HG02759 (cell line): ENCODE data around the gene SNRK.

Experiments
- ATAC-seq: cut with Tn5 transposase; IDR thresholded peaks from one replicate; pipeline ENCODE4 v1.9.1; 2021; ENCODE audit warnings: mild to moderate bottlenecking, moderate library complexity; ENCODE audit not compliant: unreplicated experiment

SNRK gene, protein sequence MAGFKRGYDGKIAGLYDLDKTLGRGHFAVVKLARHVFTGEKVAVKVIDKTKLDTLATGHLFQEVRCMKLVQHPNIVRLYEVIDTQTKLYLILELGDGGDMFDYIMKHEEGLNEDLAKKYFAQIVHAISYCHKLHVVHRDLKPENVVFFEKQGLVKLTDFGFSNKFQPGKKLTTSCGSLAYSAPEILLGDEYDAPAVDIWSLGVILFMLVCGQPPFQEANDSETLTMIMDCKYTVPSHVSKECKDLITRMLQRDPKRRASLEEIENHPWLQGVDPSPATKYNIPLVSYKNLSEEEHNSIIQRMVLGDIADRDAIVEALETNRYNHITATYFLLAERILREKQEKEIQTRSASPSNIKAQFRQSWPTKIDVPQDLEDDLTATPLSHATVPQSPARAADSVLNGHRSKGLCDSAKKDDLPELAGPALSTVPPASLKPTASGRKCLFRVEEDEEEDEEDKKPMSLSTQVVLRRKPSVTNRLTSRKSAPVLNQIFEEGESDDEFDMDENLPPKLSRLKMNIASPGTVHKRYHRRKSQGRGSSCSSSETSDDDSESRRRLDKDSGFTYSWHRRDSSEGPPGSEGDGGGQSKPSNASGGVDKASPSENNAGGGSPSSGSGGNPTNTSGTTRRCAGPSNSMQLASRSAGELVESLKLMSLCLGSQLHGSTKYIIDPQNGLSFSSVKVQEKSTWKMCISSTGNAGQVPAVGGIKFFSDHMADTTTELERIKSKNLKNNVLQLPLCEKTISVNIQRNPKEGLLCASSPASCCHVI

GRCh38 chr3:43286115-43286840 lies at the start of gene SNRK:
TSS of gene SNRK (plus strand) at chr3:43286540. CDS start at chr3:43303204, 16,664 bp downstream.
- ATAC-seq = peak; percentile 92

DNA sequence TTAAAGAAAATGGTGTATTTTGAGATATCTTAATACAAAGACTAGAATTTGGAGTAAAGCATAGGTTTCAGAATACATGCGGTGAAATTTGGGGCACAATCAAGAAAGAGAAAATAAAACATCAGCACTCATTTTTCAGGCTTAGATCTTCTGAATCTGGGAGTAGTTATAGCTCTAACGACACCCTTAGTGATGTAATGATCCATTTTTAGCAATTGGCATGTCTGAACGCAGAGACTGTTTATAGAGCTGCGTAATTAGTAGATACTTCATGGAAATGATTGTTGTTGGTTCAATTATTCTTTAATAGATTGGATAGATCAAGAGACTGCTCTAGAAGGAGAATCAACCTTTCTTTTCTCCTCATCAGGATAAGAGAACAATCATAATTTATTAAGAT lies 47.5 kb upstream of the SNRK start:
- no peak for ATAC-seq

- ATAC-seq = no peak
These were observed 46.6 kb upstream of the SNRK start for GRCh38 chr3:43239755-43240154.

DNA sequence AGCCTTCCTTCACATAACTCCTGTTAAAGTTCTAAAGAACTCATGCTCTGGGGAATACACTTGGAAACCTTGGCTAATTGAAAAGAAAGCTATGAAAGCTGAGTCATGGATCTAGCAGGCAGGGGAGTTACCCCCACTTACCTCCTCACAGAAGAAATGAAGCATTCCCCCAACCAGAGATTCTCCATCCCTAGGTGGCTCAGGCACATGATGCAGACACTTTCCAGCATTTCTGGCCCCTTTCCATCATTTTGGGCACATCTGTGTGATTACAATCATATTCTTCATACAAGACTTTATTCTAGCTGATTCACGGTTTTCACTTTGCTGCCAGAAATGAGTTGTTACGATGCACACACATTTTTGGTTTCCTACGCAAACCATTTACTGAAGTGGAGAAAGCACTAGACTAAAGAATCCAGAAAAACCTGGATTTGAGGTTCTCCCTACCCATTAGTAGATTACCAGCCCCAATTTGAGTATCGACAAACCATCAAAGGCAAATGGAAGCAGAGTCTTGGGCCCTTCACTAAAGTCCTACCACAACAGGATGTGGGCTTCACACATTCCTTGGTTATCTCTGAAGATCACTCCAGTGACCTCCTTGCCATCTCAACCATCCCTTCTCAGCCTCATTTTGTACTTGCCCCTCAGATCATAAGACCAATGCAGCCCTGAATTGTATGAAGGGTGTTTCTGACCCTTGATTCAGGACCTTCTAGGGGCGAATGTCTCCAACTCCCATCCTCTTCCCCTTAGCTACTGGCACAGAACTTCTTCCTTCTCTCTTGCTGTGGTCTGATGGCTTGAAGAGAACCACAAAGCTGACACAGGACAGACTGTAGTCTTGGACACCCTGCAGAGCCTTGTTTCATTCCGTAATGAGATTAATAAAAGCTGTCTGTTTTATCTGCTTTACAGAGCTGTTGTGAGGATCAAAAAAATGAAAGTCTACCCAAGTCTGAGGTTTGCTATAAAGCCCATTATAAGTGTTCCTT lies 42.5 kb upstream of the SNRK start:
- ATAC-seq = no peak

DNA sequence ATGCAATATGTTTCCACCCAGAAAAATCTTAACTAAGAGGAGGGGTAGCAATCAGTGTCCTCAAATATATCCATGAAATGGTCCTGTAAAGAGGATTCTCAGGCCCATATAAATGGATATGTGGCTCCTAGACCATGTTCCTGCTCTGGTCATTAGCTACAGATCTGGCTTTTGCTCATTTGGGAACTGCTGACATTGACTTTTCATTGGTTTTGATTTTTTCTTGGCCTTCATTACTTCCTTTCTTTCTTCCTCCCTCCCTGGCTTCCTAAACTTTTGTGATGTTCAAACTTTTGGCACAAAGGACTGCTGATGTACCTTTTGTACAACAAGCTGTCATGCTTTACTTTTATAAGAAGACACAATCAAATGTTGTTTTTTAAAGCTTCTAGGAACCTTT lies 41.6 kb upstream of the SNRK start:
- ATAC-seq = no peak

DNA sequence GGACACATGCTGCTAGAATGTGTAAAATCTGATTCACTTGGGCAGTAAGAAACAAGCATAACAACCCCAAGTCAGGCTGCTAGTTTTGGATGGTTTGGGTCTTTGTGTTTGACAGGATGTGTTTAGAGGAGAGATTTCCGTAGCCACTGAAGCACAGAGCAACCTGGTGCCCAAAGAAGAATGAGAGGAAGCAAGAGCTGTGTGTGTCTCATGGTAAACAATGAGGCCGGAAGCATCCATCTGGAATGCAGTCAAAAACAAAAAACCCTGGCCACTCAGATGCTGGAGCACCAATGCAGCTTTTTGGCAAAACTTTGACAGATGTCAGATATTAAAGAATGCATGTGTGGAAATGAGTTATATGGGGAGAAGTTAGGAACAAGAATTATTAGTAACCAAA lies 39.4 kb upstream of the SNRK start:
- ATAC-seq = no peak

DNA sequence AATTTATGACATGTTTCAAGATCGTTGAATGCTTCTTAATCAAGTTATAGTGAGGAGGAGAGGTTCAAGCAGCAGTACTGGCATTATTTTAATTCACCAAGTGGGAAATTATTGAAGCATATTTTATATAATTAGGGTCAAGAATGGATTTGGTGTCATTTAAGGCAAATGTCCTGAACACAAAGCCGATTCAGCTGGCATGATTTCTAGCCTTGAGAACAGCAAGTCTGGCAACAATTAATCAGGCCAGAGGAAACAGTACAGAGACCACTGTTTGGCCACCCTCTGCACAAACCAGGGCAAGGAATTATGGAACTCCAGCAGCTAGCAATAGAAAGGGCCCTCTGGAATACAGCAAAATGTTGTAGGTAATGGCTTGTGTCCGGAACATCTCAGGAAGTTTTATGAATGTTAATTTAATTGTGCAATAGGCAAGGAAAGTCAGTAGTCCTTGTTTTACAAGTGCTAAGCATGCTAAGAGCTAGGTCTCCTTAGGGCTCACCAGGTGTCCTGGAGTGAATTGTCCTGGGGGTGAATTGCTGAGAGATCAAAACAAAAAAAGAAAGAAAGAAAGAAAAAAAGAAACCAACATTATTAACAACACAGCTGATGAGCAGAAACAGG lies 38.7 kb upstream of the SNRK start:
- ATAC-seq = no peak

GRCh38 chr3:43248185-43248583 lies 38.2 kb upstream of the SNRK start:
- ATAC-seq = no peak

DNA sequence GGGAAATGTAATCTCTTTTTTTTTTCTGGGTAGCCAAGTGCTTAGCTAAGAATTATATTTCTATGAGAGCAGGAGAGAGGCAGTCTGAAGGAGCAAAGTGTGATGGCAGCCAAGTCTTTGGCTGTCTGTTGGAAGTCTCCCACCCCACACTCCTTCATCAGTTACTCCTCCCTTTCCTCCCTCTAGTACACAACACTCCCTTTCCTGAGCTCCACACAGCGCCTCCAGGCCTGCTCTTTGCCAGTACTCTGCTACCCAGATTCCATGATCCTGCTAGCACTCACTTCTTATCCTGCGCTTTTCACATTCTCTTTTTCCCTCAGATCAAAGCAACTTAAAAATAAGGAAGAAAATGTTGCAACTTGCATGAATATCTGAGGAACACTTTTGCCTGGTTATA lies 37.4 kb upstream of the SNRK start:
- ATAC-seq = no peak

DNA sequence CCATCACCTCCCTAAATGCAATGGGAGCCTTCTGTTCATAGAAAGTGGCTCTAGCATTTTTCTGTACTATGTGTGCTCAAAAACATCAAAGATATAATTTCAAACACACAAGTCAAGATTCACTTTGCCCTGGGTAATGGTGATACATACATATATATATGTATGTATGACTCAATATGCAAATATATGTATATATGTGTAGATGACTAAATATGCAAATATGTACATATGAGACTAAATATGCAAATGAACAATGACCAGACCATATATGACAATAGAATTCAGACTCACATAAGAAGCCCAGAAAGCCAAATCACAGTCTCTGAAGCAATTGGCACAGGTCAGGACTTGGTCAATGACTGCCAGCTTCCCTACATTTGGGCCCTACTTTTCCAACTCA lies 36.9 kb upstream of the SNRK start:
- no peak for ATAC-seq

DNA sequence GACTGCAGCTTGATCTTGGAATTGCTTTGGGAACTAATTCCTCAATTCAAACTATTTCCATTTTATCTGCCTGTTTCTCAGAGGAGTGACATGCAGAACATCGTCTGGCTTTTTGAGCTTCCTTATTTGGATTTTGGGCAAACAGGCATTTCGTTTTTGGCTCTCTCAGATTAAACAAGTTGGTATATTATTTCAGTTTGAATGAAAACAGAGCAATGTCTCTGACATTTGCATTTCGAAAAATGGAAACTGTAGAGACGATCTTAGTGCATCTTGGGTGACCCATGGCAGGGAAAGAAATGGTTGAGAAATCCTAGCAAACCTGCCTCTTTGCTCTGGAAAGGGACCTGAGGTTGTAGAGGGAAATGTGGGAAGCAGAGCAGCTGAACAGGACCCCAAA lies 33.0 kb upstream of the SNRK start:
- no peak for ATAC-seq

DNA sequence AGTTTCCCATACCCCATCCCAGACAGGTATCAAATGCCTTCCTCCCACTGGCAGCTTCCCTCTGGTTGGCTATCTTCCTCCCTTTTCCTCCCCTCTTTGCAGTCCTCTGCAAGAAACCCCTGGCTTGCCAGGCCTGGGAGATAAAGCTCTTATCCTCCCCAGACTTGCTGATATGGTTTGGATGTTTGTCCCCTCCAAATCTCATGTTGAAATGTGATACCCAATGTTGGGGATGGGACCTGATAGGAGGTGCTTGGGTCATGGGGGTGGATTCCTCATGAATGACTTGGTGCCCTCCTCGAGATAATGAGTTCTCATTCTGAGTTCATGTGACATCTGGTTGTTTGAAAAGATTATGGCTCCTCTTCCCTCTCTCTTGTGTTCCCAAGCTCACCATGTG lies 32.2 kb upstream of the SNRK start:
- no peak for ATAC-seq

GRCh38 chr3:43255662-43256061 lies 30.7 kb upstream of the SNRK start:
- no peak for ATAC-seq

DNA sequence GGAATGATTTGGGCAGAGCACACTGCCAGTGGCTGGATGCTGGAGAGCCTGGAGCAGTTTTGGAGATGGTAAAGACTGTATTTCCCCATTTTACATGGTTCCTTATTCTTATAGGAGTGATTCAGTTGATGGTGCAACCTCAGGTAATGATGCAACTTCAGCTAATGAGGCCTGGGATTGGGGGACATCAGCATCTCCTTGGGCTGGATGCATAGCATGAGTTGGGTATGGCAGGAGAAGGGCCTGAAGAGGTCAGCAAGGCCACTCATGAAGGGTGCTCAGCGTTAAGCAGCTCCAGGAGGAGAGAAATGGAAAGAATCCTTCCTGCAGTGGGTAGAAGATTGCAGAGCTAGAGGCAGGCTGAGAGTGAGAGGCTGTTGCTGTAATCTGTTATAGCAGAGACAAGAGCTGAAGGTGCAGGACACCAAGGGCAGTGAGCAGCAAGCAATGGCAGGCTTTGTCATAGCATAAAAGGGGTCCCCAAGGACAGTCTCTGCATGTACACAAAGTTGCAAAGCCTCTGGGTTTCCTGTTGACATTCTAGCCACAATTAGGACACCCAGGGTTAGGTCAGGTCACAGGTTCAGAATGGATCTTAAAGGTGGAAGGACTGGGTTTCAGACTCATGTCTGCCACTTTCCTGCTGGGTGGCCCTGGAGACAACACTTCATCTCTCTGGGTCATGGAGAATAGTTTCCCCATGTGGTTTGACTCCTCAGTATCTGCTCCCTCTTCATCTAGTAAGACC lies 29.5 kb upstream of the SNRK start:
- ATAC-seq = no peak

GRCh38 chr3:43257850-43258249 lies 28.5 kb upstream of the SNRK start:
- no peak for ATAC-seq

DNA sequence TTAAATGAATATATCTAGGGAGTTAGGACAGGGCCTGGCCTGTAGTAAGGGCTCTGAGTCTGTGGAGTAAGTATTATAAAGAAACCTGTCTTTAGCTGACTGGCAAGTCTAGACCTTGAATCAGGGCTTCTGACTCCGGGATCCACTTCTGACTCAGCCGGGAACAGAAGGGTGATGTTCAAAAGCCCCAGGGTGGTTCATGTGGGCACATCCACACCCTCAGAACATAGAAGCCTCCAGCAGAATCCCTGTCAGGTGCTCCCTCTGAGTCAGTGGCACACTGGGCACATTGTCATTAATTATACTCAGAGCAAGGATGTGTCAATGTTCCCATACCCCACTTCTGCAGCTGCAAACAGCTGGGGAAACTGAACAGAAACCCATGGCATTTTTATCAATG lies 26.7 kb upstream of the SNRK start:
- ATAC-seq = no peak

GRCh38 chr3:43260412-43260811 lies 25.9 kb upstream of the SNRK start:
- ATAC-seq = no peak

- no peak for ATAC-seq
These were observed 24.1 kb upstream of the SNRK start for GRCh38 chr3:43262194-43262593.

- no peak for ATAC-seq
These were observed 19.9 kb upstream of the SNRK start for GRCh38 chr3:43266451-43266850.
